Rectal smooth muscle tissue (tissue), 1 donor: ENCODE measurements around the gene MOB3A.

Experiments
- H3K27ac ChIP-seq: one replicate; pipeline ENCODE4 v1.7.0; 2013; ENCODE audit warnings: low read depth, low read length, inconsistent platforms
- H3K27me3 ChIP-seq: one replicate; pipeline ENCODE4 v1.7.0; 2013; ENCODE audit warnings: low read length; ENCODE audit not compliant: control insufficient read depth, insufficient read depth
- H3K36me3 ChIP-seq: one replicate; pipeline ENCODE4 v1.7.0; 2013; ENCODE audit warnings: low read length; ENCODE audit not compliant: control insufficient read depth, insufficient read depth
- H3K4me1 ChIP-seq: one replicate; pipeline ENCODE4 v1.7.0; 2013; ENCODE audit warnings: low read length; ENCODE audit not compliant: control insufficient read depth, insufficient read depth
- H3K4me3 ChIP-seq: one replicate; pipeline ENCODE4 v1.7.0; 2013; ENCODE audit warnings: low read length
- H3K9ac ChIP-seq: one replicate; pipeline ENCODE4 v1.7.0; 2013; ENCODE audit warnings: low read length

The MOB3A gene

DNA sequence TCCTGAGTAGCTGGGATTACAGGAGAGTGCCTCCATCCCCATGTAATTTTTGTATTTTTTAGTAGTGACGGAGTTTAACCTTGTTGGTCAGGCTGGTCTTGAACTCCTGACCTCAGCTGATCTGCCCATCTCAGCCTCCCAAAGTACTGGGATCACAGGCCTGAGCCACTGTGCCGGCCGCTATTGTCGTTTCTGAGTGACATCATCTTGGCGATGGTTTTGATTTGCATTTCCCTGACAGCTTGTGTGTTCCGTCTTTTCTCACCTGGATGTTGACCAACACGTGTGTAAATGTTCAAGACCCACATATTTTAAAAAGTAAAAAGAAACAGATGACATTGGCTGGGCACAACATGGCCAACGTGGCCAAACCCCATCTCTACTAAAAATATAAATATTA lies 32.3 kb downstream of the MOB3A start:
- no peak overlapping the region for H3K4me3 ChIP-seq
- peak overlapping the region; percentile 24 for H3K27ac ChIP-seq
- peaks cover 26% of the 10 kb centered on the region for H3K4me1 ChIP-seq
- H3K27me3 ChIP-seq, result no peaks in the 10 kb centered on the region
- no peaks in the 10 kb centered on the region for H3K36me3 ChIP-seq
- peak overlapping the region; percentile 21 for H3K9ac ChIP-seq

DNA sequence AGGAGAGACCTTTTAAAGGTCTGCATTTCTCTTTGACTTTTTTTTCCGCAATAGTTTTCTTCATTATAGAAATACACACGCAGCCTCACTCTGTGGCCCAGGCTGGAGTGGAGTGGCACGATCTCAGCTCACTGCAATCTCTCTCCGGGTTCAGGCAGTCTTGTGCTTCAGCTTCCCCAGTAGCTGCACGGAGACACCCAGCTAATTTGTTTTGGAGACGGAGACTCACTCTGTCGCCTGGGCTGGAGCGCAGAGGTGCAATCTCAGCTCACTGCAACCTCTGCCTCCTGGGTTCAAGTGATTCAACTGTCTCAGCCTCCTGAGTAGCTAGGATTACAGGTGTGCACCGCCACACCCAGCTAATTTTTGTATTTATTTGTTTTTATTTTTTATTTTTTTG lies 33.4 kb downstream of the MOB3A start:
- no peaks in the 10 kb centered on the region for H3K36me3 ChIP-seq
- peak overlapping the region; percentile 86 for H3K4me3 ChIP-seq
- H3K4me1 ChIP-seq, result peaks cover 26% of the 10 kb centered on the region
- H3K9ac ChIP-seq, result no peak overlapping the region
- no peaks in the 10 kb centered on the region for H3K27me3 ChIP-seq
- H3K27ac ChIP-seq, result no peak overlapping the region

DNA sequence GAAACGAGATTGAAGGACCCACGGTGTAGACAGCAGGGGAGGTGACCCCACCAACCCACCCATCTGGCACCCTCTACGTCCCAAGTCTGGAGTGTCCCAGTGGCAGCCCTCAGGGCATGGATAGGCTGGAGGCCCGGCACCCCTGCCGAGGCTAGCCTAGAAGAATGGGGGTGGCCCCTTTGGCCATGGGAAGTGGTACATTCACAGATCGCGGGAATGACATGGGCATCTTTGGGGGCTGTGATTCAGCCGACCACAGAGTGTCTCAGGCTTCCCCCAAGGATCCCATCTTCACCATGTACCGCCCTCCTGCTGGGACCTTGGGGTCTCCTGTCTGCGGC lies 33.8 kb downstream of the MOB3A start:
- H3K27me3 ChIP-seq, result no peaks in the 10 kb centered on the region
- no peak overlapping the region for H3K27ac ChIP-seq
- peaks cover 26% of the 10 kb centered on the region for H3K4me1 ChIP-seq
- H3K9ac ChIP-seq, result no peak overlapping the region
- no peaks in the 10 kb centered on the region for H3K36me3 ChIP-seq
- peak overlapping the region; percentile 86 for H3K4me3 ChIP-seq

DNA sequence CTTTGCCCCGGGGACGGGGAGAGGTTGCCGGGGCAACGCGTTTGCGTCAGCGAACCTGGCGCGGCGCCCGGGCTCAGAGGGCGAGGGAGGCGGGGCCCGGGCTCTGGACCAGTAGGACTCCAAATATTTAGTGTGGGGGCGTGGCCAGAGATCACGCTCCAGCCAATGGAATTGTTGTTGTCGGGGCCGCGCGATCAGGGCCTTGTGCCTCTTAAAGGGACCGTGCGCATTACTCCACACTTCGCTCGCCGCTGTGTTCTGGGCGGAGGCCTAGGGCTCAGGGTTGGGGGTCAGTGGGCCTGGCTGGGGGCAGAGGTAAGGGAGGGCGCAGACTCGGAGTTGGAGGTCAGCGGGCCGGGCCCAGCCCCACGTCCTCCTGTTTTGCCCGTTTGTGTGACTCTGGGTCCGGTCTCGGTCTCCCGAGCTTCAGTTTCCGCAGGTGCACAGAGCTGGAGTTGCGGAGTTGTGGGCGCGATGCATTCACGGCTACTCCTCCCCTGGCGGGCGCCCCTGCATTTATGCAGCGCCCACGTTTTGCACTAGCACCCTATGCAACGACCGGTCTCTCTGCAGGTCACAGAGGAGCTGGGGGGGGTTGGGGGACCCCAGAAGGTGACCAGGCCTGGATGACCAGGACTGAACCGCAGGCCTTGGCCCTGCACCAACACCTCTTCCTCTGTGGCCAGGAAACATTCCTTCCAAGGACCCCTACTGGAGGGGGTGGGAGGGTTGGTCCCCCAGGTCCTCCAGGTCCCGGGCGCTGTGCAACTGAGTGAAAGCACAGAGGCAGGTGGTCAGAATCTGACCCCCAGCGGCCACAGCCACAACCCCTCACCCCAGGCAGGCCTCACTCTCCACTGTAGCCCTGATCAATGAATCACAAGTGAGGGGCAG lies 34.4 kb downstream of the MOB3A start:
- Histone ChIP-seq H3K4me3 (peak overlapping the region; percentile 86), H3K4me1 (peaks cover 26% of the 10 kb centered on the region)

DNA sequence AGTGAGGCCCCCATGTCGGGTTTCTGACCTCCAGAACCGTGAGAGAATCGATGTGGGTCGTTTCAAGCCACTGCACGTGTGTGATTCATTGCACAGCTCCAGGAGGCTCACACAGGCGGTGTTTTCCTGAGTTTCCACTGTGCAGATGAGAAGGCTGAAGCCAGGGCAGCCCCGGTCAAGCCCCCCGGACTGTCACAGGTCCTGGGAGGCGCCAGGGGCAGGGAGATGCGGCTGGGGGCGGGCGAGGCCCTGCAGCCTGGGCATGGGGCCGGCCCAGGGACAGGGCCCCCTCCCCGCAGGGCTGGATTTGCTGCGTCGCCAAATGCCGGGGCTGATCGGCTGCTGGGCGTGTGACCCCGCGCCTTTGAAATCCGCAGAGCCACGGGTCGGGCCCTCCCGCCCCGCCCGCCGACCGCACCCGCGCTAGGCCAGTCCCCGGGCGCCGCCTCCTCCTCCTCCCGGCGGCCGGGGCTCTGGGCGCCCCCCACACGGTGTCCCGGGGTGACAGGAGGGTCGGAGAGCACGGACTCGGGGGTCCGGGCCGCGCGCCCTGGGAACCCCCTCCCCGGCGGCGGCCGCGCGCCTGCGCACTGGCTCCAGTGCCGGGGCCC lies 35.1 kb downstream of the MOB3A start:
- Histone ChIP-seq H3K4me3 (peak overlapping the region; percentile 63), H3K27me3 (no peaks in the 10 kb centered on the region), H3K9ac (peak overlapping the region; percentile 97), H3K4me1 (peaks cover 29% of the 10 kb centered on the region), H3K27ac (peak overlapping the region; percentile 96), H3K36me3 (no peaks in the 10 kb centered on the region)

More for the DNA sequence above, 34.4 kb downstream of the MOB3A start:
- Histone ChIP-seq H3K9ac (peak overlapping the region; percentile 7), H3K36me3 (no peaks in the 10 kb centered on the region), H3K27ac (peak overlapping the region; percentile 96), H3K27me3 (no peaks in the 10 kb centered on the region)

DNA sequence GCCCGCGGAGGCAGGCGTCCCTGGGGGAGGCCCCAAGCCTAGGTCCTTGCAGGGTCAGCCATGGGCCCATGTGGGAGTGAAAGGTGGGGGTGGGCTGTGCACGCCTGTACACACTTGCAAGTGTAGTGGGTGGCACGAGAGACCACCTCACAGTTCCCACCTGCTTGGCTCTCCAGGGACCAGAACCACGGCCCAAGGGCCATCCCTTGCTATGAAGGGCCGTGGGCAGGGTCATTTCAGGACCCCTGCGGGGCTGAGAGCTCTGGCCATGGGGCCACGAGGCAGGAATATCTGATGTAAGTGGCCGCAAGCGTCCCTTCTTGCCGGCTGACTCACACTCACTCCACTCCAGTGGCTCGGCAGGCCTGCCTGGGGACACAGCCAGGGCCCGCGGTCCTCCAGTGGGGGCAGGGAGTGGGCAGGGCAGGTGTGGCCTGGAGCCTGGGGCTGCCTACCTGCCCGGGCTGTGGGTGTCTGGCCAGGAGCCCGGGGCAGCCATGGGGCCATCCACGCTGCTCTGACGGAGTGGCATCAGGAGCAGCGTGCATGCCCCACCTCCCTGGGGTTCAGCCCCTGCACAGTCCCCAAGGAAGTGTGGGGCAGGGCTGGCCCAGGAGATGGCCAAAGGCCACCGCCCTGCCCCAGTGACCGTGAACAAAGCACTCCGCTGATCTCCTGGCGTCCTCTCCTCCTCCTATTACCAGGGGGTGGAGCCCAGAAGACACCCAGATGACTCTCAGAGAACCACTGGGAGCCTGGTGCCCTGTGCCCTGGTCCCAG lies 36.5 kb downstream of the MOB3A start:
- Histone ChIP-seq H3K4me1 (peaks cover 31% of the 10 kb centered on the region), H3K27me3 (no peaks in the 10 kb centered on the region), H3K36me3 (no peaks in the 10 kb centered on the region), H3K27ac (peak overlapping the region; percentile 96), H3K4me3 (peak overlapping the region; percentile 63), H3K9ac (peak overlapping the region; percentile 47)

DNA sequence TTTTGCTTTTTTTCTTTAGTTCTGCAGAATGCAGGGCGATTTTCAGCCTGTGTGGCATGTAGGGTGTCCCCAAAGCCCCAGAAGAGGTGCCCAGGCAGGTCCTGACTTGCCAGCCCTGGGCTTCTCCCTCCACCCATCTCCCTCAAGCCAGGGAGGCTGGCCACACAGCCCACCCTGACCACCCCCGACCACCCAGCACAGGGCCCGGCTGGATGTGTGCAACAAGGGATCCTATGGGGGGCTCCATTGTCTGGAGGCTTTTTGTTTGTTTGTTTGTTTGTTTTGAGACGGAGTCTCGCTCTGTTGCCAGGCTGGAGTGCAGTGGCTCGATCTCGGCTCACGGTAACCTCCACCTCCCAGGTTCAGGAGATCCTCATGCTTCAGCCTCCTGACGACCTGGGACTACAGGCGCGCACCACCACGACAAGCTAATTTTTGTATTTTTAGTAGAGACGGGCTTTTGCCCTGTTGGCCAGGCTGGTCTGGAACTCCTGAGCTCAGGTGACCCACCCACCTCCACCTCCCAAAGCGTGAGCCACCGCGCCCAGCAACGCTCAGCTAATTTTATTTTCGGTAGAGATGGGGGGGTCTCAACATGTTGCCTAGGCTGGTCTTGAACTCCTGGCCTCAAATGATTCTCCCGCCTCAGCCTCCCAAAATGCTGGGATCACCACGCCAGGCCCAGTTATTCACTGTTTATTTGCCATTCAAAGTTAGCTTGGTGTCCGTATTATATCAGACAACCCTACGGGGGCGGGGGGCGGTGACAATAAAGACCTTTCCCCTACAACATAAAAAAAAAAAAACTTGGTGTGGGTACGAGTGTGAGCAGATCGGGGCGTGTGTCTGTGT lies 37.3 kb downstream of the MOB3A start:
- H3K4me1 ChIP-seq, result peaks cover 27% of the 10 kb centered on the region
- no peak overlapping the region for H3K4me3 ChIP-seq
- peak overlapping the region; percentile 96 for H3K27ac ChIP-seq
- no peaks in the 10 kb centered on the region for H3K27me3 ChIP-seq
- no peaks in the 10 kb centered on the region for H3K36me3 ChIP-seq
- H3K9ac ChIP-seq, result peak overlapping the region; percentile 47

DNA sequence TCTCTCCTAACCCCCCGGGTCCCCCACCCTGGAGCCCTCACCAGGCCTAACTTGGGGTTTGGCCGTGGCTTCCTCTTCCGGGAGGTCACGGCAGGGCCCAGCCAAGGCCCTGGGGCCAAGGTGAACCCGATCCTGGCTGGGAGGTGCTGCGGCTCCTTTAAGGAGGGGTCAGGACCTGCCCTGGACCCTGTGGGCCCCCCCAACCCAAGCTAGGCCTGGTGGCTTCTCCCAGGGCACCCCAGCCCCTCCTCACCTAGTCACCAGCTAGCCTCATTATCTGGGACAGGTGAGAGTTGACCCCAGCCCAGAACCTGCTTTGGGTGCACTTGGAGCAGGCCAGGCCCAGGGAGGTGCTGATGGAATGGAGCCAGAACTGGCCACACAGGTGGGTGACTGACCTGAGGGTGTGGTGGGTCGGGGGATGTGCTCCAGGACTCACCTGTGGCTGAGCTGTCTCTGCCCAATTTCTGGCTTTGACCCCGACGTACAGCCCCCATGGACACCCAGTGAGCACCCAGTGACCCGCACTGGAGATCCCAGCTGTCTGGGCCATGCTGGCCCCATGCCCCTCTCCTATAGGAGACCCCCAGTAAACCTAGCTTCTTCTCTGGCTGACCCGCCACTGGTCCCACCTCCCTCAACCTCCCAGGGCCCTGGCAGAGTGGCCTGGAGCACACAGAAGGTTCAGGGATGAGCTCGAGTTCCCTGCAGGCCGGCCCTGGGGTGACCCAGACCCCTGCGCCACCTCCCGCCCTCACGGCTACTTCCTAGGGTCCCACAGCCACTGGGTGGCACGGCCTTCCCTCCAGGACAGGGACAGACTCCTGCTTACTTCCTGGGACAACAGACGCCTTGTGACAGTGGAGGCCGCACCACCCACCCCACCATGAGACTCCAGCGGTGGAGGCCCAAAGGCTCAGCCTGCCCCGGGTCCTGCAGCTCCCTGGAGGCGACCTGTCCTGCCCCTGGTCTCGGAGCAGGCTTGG lies 38.3 kb downstream of the MOB3A start:
- Histone ChIP-seq H3K4me1 (peaks cover 27% of the 10 kb centered on the region), H3K27me3 (no peaks in the 10 kb centered on the region), H3K9ac (no peak overlapping the region), H3K36me3 (no peaks in the 10 kb centered on the region), H3K4me3 (no peak overlapping the region), H3K27ac (no peak overlapping the region)

DNA sequence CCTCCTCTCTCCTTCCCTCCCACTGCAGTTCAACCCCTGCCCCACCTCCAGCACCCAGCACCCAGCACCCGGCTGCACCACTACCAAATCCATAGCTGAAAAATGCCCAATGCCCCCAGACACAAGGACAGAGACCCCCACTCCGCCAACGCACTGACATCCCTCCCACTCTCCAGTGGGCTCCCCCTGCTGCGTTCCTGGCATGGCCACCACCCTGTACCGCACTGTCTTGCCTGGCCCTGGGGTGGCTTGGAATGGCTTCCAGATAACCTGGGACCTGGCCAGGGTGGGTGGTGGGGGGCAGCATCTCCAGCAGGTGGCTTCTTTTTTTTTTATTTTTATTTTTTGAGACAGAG lies 39.3 kb downstream of the MOB3A start:
- Histone ChIP-seq H3K4me1 (peaks cover 23% of the 10 kb centered on the region), H3K9ac (no peak overlapping the region), H3K4me3 (no peak overlapping the region), H3K27ac (peak overlapping the region; percentile 70), H3K27me3 (no peaks in the 10 kb centered on the region), H3K36me3 (no peaks in the 10 kb centered on the region)

DNA sequence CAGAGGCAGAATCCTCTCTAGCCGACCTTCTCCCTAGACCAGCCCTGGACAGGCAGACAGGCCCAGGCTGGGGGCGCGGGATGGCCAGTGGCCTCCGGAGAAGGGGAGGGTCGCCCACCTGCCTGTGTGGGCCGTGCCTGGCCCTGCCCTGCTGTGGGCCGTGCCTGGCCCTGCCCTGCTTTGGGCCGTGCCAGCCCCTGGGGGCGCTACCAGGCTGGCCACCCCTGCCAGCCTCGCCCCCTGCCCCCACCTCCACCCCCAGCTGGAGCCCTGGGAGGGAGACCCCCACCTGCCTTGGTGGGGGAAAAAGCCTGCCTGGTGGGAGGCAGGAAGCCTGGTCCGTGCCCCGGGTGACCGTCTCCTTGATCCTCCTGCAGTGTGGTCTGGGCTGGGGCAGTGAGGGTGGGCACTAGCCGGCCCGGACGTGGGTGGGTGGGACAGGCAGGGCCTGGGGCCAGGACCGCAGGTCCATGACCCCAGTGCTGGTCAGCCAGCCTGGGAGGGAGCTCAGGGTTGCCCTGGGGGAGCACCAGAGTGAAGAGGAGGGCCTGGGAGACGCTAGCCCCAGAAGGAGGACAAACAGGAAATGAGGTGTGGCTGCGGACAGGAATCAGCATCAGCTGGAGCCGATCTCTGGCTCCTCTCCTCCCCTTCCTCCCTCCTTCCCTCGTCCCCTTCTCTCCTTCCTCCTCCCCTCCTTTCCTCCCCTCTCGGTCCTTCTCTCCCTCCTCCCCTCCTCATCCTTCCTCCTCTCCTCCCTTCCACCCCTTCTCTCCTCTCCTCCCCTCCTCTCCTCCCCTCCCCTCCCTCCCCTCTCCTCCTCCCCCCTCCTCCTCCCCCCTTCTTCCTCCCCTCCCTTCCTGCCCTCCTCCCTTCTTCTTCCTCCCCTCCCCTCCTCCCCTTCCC lies 39.9 kb downstream of the MOB3A start:
- Histone ChIP-seq H3K4me3 (peak overlapping the region; percentile 48), H3K27me3 (no peaks in the 10 kb centered on the region), H3K4me1 (peaks cover 28% of the 10 kb centered on the region), H3K9ac (peak overlapping the region; percentile 77), H3K36me3 (no peaks in the 10 kb centered on the region), H3K27ac (peak overlapping the region; percentile 98)
